GM19240 (cell line): ENCODE measurements around the gene GPR18.

Experiments used
- DNase-seq: peaks from one replicate; pipeline ENCODE4 v3.0.0; 2011; ENCODE audit warnings: low spot score; ENCODE audit not compliant: insufficient read length

GPR18 gene

GRCh38 chr13:99293178-99293577 is 35.0 kb upstream of the GPR18 start:
- DNase-seq = no peak

- DNase-seq = no peak
Measured at GRCh38 chr13:99290894-99291293, 32.7 kb upstream of the GPR18 start.

- no peak for DNase-seq
Measured at GRCh38 chr13:99289674-99290337, 31.6 kb upstream of the GPR18 start.

- DNase-seq = no peak
Measured at GRCh38 chr13:99289271-99289670, 31.1 kb upstream of the GPR18 start.

GRCh38 chr13:99288089-99288488 is 29.9 kb upstream of the GPR18 start:
- no peak for DNase-seq

GRCh38 chr13:99287551-99287950 is 29.4 kb upstream of the GPR18 start:
- DNase-seq = no peak

- no peak for DNase-seq
Measured at GRCh38 chr13:99285432-99286182, 27.4 kb upstream of the GPR18 start.

- no peak for DNase-seq
Measured at GRCh38 chr13:99282264-99283231, 24.4 kb upstream of the GPR18 start.

GRCh38 chr13:99281811-99282263 is 23.7 kb upstream of the GPR18 start:
- no peak for DNase-seq

GRCh38 chr13:99280166-99280565 is 22.0 kb upstream of the GPR18 start:
- no peak for DNase-seq

- no peak for DNase-seq
Measured at GRCh38 chr13:99279637-99280036, 21.5 kb upstream of the GPR18 start.

GRCh38 chr13:99278843-99279242 is 20.7 kb upstream of the GPR18 start:
- no peak for DNase-seq

GRCh38 chr13:99278200-99278599 is 20.0 kb upstream of the GPR18 start:
- no peak for DNase-seq

GRCh38 chr13:99277629-99278028 is 19.4 kb upstream of the GPR18 start:
- no peak for DNase-seq

- no peak for DNase-seq
Measured at GRCh38 chr13:99276706-99277105, 18.5 kb upstream of the GPR18 start.

GRCh38 chr13:99275093-99275469 is 16.9 kb upstream of the GPR18 start:
- no peak for DNase-seq

GRCh38 chr13:99273128-99273527 is 14.9 kb upstream of the GPR18 start:
- no peak for DNase-seq

- DNase-seq = no peak
Measured at GRCh38 chr13:99272481-99272880, 14.3 kb upstream of the GPR18 start.

GRCh38 chr13:99271249-99271648 is 13.1 kb upstream of the GPR18 start:
- DNase-seq = no peak

- no peak for DNase-seq
Measured at GRCh38 chr13:99270518-99270917, 12.3 kb upstream of the GPR18 start.

GRCh38 chr13:99269627-99270241 is 11.6 kb upstream of the GPR18 start:
- no peak for DNase-seq
